Psoas muscle (tissue), 8 donors: ENCODE data around the gene TMPRSS11B. TPM values are rescaled to one million over a fixed set of nuclear protein-coding genes. Genes with fewer than 3 reads are reported as not detected.

Experiments
- ATAC-seq, 4 donors: fragments of 200-7000 bp; cut with Tn5 transposase; one replicate each; pipeline ENCODE4 v1.9.1; 2020; ENCODE audit warnings: moderate library complexity in 3 of 4, mild to moderate bottlenecking in 2 of 4
- DNase-seq, 2 donors: peaks; one replicate each; pipeline ENCODE4 v3.0.0-alpha.2; 2020
- H3K27ac ChIP-seq: fragments of 200-600 bp; one replicate; pipeline ENCODE4 v1.8.0; 2022
- H3K27me3 ChIP-seq, 3 donors: fragments of 200-600 bp in 1 of 3; one replicate each; pipeline versions ENCODE4 v1.6.1 to v1.8.0; 2013 to 2022; ENCODE audit warnings: low read length in 2 of 3, mild to moderate bottlenecking in 2 of 3, moderate library complexity in 1 of 3; ENCODE audit not compliant: insufficient read depth in 3 of 3
- H3K36me3 ChIP-seq, 2 donors: fragments of 200-600 bp in 1 of 2; one replicate each; pipeline versions ENCODE4 v1.6.1 to v1.8.0; 2013 to 2022; ENCODE audit warnings: low read depth in 1 of 2, mild to moderate bottlenecking in 1 of 2, moderate library complexity in 1 of 2; ENCODE audit not compliant: insufficient read depth in 1 of 2
- H3K4me1 ChIP-seq: fragments of 200-600 bp; one replicate; pipeline ENCODE4 v1.8.0; 2022
- H3K4me3 ChIP-seq: fragments of 200-600 bp; one replicate; pipeline ENCODE4 v1.8.0; 2022; ENCODE audit warnings: mild to moderate bottlenecking
- H3K9me3 ChIP-seq: fragments of 200-600 bp; one replicate; pipeline ENCODE4 v1.8.0; 2022
- WGBS, 3 donors: extraction: QIAGEN DNeasy Blood & Tissue Kit; methylation state at CpG; one replicate each; pipeline versions ENCODE4 v1.1.6 to v1.1.7; 2013; 5-methylcytosine and 5-hydroxymethylcytosine counted together
- intact Hi-C, 2 donors: fragments of 100-400 bp; cut with DNase I; formaldehyde crosslinking; loops; one replicate each; pipeline versions ENCODE4 v1.11.0 to v1.14.2; 2022
- polyA plus RNA-seq, 3 donors: library from polyadenylated mRNA; stranded (reverse); fragments of 200-250 nt; gene quantifications; one replicate each; pipeline ENCODE4 v1.2.3, GENCODE V29; 2013
- total RNA-seq, 4 donors: library from RNA; stranded (reverse); fragmentation: NEBNext Ultra II Directional in 2 of 4; extraction: Animal tissue kit (Norgen Biotek cat#: 25700) in 2 of 4; gene quantifications; one replicate each; pipeline versions ENCODE4 v1.2.1 to v1.2.4, GENCODE V29; 2021 to 2023
- TF ChIP-seq, protein P1 (sequence below): fragments of 200-600 bp; IDR thresholded peaks from one replicate; pipeline ENCODE4 v1.8.0; 2022; ENCODE audit warnings: antibody characterized with exemption
- donor health status: healthy with polysubstance abuse.
- donor health status: DM: no; HTN: no; CAD: no; lungs with moderate emphysema.
- donor health status: Bipolar disorder and iron deficiency.
- donor health status: healthy.
- donor health status: DM: yes; HTN: yes; CAD: no.
- donor health status: DM: no; HTN: no; CAD: no.
- donor health status: DM: no; HTN: no; CAD: no.
- donor health status: DM: yes; HTN: yes; CAD: no.

Gene TMPRSS11B
- total and polyA plus RNA-seq, 7 donors = 0.03 TPM; not detected in 5

DNA sequence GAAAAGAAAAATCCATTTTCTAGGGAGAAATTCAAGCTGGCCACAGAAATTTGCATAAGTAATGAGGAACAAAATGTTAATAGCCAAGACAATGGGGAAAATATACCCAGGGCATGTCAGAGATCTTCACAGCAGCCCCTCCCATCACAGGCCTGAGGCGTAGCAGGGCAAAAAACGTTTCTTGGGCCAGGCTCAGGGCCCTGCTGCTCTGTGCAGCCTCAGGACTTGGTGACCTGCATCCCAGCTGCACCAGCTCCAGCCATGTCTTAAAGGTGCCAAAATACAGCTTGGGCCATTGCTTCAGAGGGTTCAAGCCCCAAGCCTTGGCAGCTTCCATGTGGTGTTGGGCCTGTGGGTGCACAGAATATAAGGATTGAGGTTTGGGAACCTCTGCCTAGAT lies 32.1 kb upstream of the TMPRSS11B start:
- intact Hi-C loops = no loop called here
- ATAC-seq = no peak

GRCh38 chr4:68272860-68273259 lies 27.4 kb upstream of the TMPRSS11B start:
- intact Hi-C loops = loop anchor here in 1 of 2 donors (1.0 kb wide), 1 partner anchor 102 kb away; no protein-coding TSS in a partner anchor
- H3K27ac ChIP-seq = no peak overlapping the region
- H3K4me3 ChIP-seq = no peak overlapping the region
- WGBS, 3 donors = 73 to 84% (median 83%) methylated on average over 2 of the region's 2 CpGs
- DNase-seq (no peak), ATAC-seq (no peak)
- H3K9me3 ChIP-seq = no peaks in the 10 kb centered on the region
- TF ChIP-seq, protein P1, sequence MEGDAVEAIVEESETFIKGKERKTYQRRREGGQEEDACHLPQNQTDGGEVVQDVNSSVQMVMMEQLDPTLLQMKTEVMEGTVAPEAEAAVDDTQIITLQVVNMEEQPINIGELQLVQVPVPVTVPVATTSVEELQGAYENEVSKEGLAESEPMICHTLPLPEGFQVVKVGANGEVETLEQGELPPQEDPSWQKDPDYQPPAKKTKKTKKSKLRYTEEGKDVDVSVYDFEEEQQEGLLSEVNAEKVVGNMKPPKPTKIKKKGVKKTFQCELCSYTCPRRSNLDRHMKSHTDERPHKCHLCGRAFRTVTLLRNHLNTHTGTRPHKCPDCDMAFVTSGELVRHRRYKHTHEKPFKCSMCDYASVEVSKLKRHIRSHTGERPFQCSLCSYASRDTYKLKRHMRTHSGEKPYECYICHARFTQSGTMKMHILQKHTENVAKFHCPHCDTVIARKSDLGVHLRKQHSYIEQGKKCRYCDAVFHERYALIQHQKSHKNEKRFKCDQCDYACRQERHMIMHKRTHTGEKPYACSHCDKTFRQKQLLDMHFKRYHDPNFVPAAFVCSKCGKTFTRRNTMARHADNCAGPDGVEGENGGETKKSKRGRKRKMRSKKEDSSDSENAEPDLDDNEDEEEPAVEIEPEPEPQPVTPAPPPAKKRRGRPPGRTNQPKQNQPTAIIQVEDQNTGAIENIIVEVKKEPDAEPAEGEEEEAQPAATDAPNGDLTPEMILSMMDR = no peak
- no peaks in the 10 kb centered on the region for H3K36me3 ChIP-seq
- H3K4me1 ChIP-seq = no peaks in the 10 kb centered on the region
- peaks cover 0 to 4% (median 0%) of the 10 kb centered on the region in 3 donors for H3K27me3 ChIP-seq

More for the DNA sequence above, 32.1 kb upstream of the TMPRSS11B start:
- DNase-seq = no peak
- TF ChIP-seq, protein P1 = no peak
- no peaks in the 10 kb centered on the region for H3K9me3 ChIP-seq
- no peak overlapping the region for H3K4me3 ChIP-seq
- H3K36me3 ChIP-seq = no peaks in the 10 kb centered on the region
- WGBS, 3 donors = 47 to 57% (median 50%) methylated on average over 2 of the region's 2 CpGs
- no peaks in the 10 kb centered on the region for H3K4me1 ChIP-seq
- peaks cover 0 to 4% (median 0%) of the 10 kb centered on the region in 3 donors for H3K27me3 ChIP-seq
- H3K27ac ChIP-seq = no peak overlapping the region

DNA sequence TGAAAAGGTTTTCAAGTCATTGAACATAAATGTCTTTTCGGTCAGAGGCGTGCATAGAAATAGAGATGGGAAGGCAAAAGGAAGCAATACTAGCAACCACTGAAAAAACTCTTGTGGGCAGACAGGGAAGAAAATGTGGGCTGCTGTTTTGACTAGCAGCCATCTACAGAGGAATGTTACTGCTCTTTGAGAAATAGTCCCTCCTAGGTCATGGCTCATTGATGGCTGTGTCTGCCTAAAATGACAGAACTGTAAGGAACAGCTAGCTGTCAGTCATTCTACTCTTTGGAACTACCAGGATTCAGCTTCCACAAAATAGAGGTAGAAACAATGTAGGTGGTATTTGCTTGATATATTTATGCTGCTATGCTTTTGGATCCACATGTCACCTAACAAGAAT lies 26.9 kb upstream of the TMPRSS11B start:
- Histone ChIP-seq H3K9me3 (no peaks in the 10 kb centered on the region), H3K4me1 (no peaks in the 10 kb centered on the region), H3K27me3 (peaks cover 0 to 4% (median 0%) of the 10 kb centered on the region in 3 donors), H3K36me3 (no peaks in the 10 kb centered on the region), H3K27ac (no peak overlapping the region), H3K4me3 (peak overlapping the region; percentile 37)
- no peak for DNase-seq
- ATAC-seq = no peak
- TF ChIP-seq, protein P1 = no peak
- intact Hi-C loops = loop anchor here in 1 of 2 donors (1.0 kb wide), 1 partner anchor 103 kb away; no protein-coding TSS in a partner anchor
- 45 to 54% (median 48%) methylated on average over 2 of the region's 2 CpGs for WGBS, 3 donors

- Histone ChIP-seq H3K36me3 (no peaks in the 10 kb centered on the region), H3K4me1 (no peaks in the 10 kb centered on the region), H3K4me3 (peak overlapping the region; percentile 37), H3K9me3 (no peaks in the 10 kb centered on the region), H3K27me3 (peaks cover 0 to 4% (median 0%) of the 10 kb centered on the region in 3 donors), H3K27ac (no peak overlapping the region)
- intact Hi-C loops = loop anchor here (1.0 to 2.0 kb wide), 2 partner anchors 103 to 105 kb away; no protein-coding TSS in a partner anchor
- TF ChIP-seq, protein P1 = peak; percentile 81
- 7 to 17% (median 13%) methylated on average over 11 of the region's 11 CpGs for WGBS, 3 donors
- ATAC-seq (peak in 2 of 4 donors; percentile 72 to 82), DNase-seq (no peak)
Measured at GRCh38 chr4:68271851-68272357, 26.4 kb upstream of the TMPRSS11B start.
